ENCODE results near the gene MUC5B.
"Not testable (repeated sequence)": the region's sequence is repeated elsewhere in the genome, so short reads cannot be mapped to it uniquely, and the experiment has no call there.

The MUC5B gene

DNA sequence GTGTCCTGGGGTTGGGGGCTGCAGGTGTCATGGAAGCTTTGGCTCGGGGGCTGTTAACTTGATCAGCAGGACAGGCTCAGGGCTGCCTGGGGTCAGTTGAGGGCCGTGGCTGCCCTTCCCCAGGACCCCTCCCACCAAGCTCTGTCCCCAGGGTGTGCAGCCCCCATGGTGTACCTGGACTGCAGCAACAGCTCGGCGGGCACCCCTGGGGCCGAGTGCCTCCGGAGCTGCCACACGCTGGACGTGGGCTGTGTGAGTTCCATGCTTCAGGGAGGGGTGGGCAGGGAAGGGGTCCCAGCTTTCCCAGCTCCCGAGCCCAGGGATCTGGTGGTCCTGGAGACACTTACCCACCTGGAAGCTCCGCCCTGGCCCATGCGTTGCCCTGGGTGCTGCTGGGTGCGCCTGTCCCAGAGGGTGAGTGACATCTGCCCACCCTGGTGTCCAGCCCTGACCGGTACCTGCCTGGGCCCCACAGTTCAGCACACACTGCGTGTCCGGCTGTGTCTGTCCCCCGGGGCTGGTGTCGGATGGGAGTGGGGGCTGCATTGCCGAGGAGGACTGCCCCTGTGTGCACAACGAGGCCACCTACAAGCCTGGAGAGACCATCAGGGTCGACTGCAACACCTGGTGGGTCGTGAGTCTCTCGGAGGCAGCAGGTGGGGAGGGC is 11.3 kb downstream of the MUC5B start:
- no peak for DNase-seq

- no peak for DNase-seq
Measured at GRCh38 chr11:1234771-1235305, 12.0 kb downstream of the MUC5B start.

- no peak for DNase-seq
Measured at GRCh38 chr11:1235306-1235900, 12.5 kb downstream of the MUC5B start.

GRCh38 chr11:1235901-1236315 is 13.0 kb downstream of the MUC5B start:
- DNase-seq: no peak

GRCh38 chr11:1236316-1237127 is 13.7 kb downstream of the MUC5B start:
- DNase-seq: no peak

DNA sequence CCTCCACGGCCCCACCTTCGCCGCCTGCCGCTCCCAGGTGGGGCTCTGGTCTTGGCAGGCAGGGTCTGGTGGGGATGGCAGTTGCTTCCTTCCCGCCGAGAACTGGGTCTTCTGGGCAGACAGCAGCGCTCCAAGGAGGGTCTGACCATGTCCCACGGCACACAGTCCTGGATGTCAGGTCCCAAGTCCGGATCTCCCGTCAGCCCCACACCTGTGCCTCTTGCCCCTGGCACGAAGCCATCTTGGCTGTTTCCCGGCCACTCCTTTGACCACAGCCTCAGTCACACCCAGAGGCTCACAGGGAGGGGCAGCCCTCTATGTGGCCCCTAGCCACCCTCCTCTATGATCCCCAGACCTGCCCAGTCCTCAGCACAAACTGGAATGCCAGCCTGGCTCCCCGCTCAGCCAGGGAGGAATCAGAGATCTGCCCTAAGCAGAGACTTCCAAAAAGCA is 14.3 kb downstream of the MUC5B start:
- DNase-seq: no peak

- no peak for DNase-seq
Measured at GRCh38 chr11:1237851-1238250, 15.0 kb downstream of the MUC5B start.

DNA sequence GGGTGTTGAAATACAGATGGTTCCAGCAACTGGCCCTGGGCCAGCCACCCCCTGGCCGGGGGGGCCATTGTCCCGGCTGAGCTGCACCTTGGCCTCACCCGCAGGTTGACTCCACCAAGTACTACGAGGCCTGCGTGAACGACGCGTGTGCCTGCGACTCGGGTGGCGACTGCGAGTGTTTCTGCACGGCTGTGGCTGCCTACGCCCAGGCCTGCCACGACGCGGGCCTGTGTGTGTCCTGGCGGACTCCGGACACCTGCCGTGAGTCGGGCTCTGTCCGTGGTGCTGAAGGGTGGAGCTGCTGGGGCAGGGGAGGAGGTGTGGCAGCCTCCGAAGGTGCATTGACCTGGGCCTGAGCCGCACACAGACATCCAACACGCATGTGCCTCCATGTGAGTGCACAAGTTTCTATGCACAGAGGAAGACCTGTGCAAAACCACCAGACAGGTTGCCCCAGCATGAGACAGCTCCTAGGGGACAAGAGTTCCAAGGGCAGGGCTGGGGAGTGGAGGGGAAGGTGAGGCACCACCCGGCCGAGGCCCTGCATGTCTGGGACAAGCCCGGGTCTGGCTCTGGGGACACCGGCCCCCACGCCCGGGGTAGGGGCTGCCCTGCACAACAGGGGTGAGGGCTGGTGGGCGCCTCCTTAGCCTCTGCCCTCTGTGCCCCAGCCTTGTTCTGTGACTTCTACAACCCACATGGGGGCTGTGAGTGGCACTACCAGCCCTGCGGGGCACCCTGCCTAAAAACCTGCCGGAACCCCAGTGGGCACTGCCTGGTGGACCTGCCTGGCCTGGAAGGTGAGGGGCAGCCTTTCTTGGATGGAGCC is 16.1 kb downstream of the MUC5B start:
- DNase-seq: no peak

GRCh38 chr11:1239596-1240205 is 16.8 kb downstream of the MUC5B start:
- DNase-seq: no peak

DNA sequence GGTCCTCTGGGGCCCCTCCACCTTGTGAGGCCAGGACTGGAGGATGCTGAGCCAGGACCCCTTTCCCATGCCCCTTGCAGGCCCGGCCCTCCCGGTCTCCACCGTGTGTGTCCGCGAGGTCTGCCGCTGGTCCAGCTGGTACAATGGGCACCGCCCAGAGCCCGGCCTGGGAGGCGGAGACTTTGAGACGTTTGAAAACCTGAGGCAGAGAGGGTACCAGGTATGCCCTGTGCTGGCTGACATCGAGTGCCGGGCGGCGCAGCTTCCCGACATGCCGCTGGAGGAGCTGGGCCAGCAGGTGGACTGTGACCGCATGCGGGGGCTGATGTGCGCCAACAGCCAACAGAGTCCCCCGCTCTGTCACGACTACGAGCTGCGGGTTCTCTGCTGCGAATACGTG is 17.9 kb downstream of the MUC5B start:
- DNase-seq: no peak

DNA sequence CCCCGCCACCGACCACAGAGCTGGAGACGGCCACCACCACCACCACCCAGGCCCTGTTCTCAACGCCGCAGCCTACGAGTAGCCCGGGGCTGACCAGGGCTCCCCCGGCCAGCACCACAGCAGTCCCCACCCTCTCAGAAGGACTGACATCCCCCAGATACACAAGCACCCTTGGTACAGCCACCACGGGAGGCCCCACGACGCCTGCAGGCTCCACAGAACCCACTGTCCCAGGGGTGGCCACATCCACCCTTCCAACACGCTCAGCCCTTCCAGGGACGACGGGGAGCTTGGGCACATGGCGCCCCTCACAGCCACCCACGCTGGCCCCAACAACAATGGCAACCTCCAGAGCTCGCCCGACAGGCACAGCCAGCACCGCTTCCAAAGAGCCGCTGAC is 18.8 kb downstream of the MUC5B start:
- no peak for DNase-seq

DNA sequence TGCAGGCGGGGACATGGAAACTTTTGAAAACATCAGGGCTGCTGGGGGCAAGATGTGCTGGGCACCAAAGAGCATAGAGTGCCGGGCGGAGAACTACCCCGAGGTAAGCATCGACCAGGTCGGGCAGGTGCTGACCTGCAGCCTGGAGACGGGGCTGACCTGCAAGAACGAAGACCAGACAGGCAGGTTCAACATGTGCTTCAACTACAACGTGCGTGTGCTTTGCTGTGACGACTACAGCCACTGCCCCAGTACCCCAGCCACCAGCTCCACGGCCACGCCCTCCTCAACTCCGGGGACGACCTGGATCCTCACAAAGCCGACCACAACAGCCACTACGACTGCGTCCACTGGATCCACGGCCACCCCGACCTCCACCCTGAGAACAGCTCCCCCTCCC is 19.4 kb downstream of the MUC5B start:
- no peak for DNase-seq

- DNase-seq: not testable (repeated sequence)
Measured at GRCh38 chr11:1242751-1243150, 19.9 kb downstream of the MUC5B start.

DNA sequence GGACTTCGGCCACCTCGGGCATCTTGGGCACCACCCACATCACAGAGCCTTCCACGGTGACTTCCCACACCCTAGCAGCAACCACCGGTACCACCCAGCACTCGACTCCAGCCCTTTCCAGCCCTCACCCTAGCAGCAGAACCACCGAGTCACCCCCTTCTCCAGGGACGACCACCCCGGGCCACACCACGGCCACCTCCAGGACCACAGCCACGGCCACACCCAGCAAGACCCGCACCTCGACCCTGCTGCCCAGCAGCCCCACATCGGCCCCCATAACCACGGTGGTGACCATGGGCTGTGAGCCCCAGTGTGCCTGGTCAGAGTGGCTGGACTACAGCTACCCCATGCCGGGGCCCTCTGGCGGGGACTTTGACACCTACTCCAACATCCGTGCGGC is 20.7 kb downstream of the MUC5B start:
- DNase-seq: not testable (repeated sequence)

GRCh38 chr11:1244557-1244956 is 21.7 kb downstream of the MUC5B start:
- DNase-seq: not testable (repeated sequence)

DNA sequence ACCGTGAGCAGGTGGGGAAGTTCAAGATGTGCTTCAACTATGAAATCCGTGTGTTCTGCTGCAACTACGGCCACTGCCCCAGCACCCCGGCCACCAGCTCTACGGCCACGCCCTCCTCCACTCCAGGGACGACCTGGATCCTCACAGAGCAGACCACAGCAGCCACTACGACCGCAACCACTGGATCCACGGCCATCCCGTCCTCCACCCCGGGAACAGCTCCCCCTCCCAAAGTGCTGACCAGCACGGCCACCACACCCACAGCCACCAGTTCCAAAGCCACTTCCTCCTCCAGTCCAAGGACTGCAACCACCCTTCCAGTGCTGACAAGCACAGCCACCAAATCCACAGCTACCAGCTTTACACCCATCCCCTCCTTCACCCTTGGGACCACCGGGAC is 22.9 kb downstream of the MUC5B start:
- not testable (repeated sequence) for DNase-seq

- DNase-seq: not testable (repeated sequence)
Measured at GRCh38 chr11:1246301-1246700, 23.4 kb downstream of the MUC5B start.

DNA sequence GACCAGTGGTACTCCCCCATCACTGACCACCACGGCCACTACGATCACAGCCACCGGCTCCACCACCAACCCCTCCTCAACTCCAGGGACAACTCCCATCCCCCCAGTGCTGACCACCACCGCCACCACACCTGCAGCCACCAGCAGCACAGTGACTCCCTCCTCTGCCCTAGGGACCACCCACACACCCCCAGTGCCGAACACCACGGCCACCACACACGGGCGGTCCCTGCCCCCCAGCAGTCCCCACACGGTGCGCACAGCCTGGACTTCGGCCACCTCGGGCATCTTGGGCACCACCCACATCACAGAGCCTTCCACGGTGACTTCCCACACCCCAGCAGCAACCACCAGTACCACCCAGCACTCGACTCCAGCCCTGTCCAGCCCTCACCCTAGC is 24.2 kb downstream of the MUC5B start:
- not testable (repeated sequence) for DNase-seq

DNA sequence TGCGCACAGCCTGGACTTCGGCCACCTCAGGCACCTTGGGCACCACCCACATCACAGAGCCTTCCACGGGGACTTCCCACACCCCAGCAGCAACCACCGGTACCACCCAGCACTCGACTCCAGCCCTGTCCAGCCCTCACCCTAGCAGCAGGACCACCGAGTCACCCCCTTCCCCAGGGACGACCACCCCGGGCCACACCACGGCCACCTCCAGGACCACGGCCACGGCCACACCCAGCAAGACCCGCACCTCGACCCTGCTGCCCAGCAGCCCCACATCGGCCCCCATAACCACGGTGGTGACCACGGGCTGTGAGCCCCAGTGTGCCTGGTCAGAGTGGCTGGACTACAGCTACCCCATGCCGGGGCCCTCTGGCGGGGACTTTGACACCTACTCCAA is 26.1 kb downstream of the MUC5B start:
- not testable (repeated sequence) for DNase-seq

DNA sequence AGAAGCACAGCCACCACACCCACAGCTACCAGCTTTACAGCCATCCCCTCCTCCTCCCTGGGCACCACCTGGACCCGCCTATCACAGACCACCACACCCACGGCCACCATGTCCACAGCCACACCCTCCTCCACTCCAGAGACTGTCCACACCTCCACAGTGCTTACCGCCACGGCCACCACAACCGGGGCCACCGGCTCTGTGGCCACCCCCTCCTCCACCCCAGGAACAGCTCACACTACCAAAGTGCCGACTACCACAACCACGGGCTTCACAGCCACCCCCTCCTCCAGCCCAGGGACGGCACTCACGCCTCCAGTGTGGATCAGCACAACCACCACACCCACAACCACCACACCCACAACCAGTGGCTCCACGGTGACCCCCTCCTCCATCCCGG is 27.5 kb downstream of the MUC5B start:
- not testable (repeated sequence) for DNase-seq

DNA sequence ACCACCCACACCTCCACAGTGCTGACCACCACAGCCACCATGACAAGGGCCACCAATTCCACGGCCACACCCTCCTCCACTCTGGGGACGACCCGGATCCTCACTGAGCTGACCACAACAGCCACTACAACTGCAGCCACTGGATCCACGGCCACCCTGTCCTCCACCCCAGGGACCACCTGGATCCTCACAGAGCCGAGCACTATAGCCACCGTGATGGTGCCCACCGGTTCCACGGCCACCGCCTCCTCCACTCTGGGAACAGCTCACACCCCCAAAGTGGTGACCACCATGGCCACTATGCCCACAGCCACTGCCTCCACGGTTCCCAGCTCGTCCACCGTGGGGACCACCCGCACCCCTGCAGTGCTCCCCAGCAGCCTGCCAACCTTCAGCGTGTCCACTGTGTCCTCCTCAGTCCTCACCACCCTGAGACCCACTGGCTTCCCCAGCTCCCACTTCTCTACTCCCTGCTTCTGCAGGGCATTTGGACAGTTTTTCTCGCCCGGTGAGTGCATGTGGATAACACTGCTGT is 28.4 kb downstream of the MUC5B start:
- no peak for DNase-seq

All from activated T-cell treated with anti-CD3 and anti-CD28 coated beads, Interleukin-2, amount 50 U/mL, for 48 hours (primary cell).